Adipose tissue (tissue), 3 donors: Measurements from ENCODE around the gene PRKD1. TPM values are rescaled to one million over a fixed set of nuclear protein-coding genes. Genes with fewer than 3 reads are reported as not detected.

ENCODE experiments used
- H3K27ac ChIP-seq: one replicate; pipeline ENCODE4 v1.5.1; 2013; ENCODE audit warnings: low read depth, low read length
- WGBS, 3 donors: extraction: QIAGEN DNeasy Blood & Tissue Kit; methylation state at CpG; one replicate each; pipeline ENCODE4 v1.1.7; 2013; 5-methylcytosine and 5-hydroxymethylcytosine counted together
- polyA plus RNA-seq, 3 donors: library from polyadenylated mRNA; stranded (reverse); fragments of 200-250 nt; gene quantifications; one replicate each; pipeline ENCODE4 v1.2.3, GENCODE V29; 2013
- donor health status: healthy with polysubstance abuse.
- donor health status: Bipolar disorder and iron deficiency.
- donor health status: healthy.

The PRKD1 gene
- polyA plus RNA-seq, 3 donors: 3.7 to 9.9 (median 5.4) TPM

DNA sequence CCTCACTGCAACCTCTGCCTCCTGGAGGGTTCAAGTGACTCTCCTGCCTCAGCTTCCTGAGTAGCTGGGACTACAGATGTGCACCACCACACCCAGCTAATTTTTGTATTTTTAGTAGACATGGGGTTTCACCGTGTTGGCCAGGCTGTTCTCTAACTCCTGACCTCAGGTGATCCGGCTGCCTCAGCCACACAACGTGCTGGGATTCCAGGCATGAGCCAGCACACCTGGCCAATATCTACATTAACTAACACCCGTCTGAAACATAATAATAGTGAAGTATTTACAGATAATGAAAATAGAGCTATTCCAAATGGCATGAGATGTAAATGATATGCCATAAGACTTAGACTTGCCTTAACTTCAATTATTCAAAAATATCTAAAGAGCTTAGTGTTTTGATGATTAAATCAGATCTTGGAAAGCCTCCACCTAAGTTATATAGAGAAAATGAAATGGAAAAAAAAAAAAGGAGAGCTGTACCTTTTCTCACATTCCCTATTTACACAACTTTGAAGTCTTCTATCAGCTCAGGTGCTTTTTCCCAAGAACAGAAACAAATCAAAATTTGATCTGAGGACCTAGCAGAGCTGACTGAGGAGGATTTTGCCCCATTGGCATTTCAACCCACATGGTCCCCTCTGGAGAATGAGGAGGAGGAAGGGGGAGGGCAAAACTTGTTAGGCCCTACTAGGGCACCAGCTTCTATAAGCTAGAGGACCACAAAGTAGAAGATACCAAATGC is 309.2 kb downstream of the PRKD1 start:
- 24 to 74% (median 70%) methylated on average over 4 of the region's 4 CpGs for WGBS, 3 donors
- H3K27ac ChIP-seq: no peak overlapping the region

DNA sequence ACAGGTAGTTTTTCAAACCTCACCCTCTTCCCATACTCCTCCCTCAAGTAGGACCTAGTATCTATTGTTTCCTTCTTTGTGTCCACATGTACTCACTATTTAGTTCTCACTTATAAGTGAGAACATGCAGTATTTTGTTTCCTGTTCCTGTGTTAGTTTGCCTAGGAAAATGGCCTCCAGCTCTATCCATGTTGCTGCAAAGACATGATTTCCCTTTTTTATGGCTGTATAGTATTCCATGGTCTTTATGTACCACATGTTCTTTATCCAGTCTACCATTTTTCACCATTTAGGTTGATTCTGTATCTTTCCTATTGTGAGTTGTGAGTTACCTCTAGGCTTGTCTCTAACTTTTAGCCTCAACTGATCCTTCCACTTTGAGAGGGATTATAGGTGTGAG is 310.7 kb downstream of the PRKD1 start:
- no peak overlapping the region for H3K27ac ChIP-seq

- H3K27ac ChIP-seq: no peak overlapping the region
- WGBS, 3 donors: 88 to 96% (median 88%) methylated on average over 2 of the region's 2 CpGs
These were observed 318.8 kb downstream of the PRKD1 start for GRCh38 chr14:29608861-29609260.

GRCh38 chr14:29607169-29607568 is 320.5 kb downstream of the PRKD1 start:
- no peak overlapping the region for H3K27ac ChIP-seq
- 42 to 81% (median 76%) methylated on average over 5 of the region's 5 CpGs for WGBS, 3 donors

DNA sequence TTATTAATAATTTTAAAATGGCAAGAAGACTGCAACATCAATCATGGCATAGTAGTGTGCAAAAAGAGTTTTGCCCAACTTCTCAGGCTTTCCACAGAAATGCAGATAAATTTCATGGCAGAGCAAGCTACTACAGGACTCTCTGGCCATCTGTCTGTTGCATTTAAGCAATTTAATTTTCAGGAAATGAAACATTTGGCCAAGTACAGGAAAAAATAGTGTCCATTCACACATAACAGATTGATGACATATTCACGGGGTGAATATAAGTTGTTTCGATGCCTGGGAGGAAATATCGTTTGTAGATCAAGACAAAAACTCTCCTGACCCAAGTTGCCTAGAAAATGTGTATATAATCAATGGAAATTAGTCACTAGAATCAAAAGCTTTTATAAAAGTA is 324.0 kb downstream of the PRKD1 start:
- H3K27ac ChIP-seq: no peak overlapping the region
- WGBS, 3 donors: 72 to 83% (median 81%) methylated on average over 3 of the region's 3 CpGs

GRCh38 chr14:29601616-29602015 is 326.0 kb downstream of the PRKD1 start:
- 70 to 90% (median 89%) methylated on average over 5 of the region's 5 CpGs for WGBS, 3 donors

DNA sequence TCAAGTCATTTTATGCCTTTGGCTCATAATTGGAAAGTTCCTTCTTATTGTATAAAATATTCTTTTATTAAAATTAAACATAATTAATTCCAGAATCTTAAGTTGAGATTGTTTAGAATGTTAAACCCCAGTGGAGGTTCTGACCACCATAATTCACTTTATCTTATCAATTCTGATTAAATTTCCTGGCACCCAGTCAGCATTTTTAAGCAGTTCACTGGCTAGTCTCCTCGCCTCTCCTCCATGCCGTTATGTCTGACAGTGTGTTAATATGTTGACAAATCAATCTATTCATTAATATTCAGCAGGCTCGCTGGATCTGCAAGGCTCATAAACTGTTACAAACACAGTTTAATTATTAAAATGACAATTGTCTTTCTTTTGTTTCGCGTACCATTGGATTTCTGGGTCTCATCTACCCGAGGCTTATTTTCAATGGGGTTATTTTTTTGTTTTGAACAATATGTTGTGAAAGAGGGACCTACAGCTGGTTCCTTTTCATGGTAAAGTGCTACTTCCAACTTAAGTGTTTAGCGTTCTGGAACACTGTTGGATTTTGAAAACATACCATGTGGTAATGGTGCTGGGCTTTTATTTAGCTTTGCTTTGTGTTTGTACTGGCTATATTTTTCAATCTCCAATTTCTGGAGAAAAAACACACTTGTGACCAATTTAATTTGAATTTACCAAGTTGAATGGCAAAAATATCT is 339.7 kb downstream of the PRKD1 start:
- H3K27ac ChIP-seq: no peak overlapping the region

More at GRCh38 chr14:29601616-29602015, 326.0 kb downstream of the PRKD1 start:
- H3K27ac ChIP-seq: no peak overlapping the region

GRCh38 chr14:29587046-29587445 is 340.6 kb downstream of the PRKD1 start:
- 58 to 65% (median 59%) methylated on average over 2 of the region's 2 CpGs for WGBS, 3 donors
- H3K27ac ChIP-seq: no peak overlapping the region

More for the DNA sequence above, 339.7 kb downstream of the PRKD1 start:
- WGBS, 3 donors: 70 to 75% (median 74%) methylated on average over 7 of the region's 7 CpGs

GRCh38 chr14:29584992-29585391 is 342.7 kb downstream of the PRKD1 start:
- H3K27ac ChIP-seq: no peak overlapping the region
- WGBS, 3 donors: 18 to 36% (median 35%) methylated on average over 8 of the region's 8 CpGs

- 74 to 94% (median 89%) methylated on average over 1 of the region's 1 CpG for WGBS, 3 donors
- no peak overlapping the region for H3K27ac ChIP-seq
These were observed 346.9 kb downstream of the PRKD1 start for GRCh38 chr14:29580763-29581162.

- 92 to 96% (median 93%) methylated on average over 3 of the region's 3 CpGs for WGBS, 3 donors
- no peak overlapping the region for H3K27ac ChIP-seq
These were observed 347.8 kb downstream of the PRKD1 start for GRCh38 chr14:29579838-29580237.

- WGBS, 3 donors: 89 to 94% (median 90%) methylated on average over 4 of the region's 4 CpGs
- H3K27ac ChIP-seq: no peak overlapping the region
These were observed 350.7 kb downstream of the PRKD1 start for GRCh38 chr14:29576927-29577326.

- 74 to 95% (median 95%) methylated on average over 2 of the region's 2 CpGs for WGBS, 3 donors
- no peak overlapping the region for H3K27ac ChIP-seq
These were observed 358.5 kb downstream of the PRKD1 start for GRCh38 chr14:29569194-29569593.

DNA sequence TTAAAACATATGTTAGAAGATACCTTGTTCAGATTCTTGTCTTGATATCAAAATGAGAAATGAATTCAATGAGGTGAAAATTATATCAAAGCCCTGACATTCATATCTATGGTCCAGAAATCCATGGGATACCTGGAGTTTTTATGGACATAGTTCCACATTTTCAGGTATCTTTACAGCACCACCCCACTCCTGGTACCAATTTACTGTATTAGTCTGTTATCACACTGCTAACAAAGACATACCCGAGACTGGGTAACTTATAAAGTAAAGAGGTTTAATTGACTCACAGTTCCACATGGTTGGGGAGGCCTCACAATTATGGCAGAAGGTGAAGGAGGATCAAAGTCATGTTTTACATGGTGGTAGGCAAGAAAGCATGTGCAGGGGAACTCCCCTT is 361.5 kb downstream of the PRKD1 start:
- WGBS, 3 donors: 69 to 75% (median 74%) methylated on average over 1 of the region's 1 CpG
- no peak overlapping the region for H3K27ac ChIP-seq

- WGBS, 3 donors: 76 to 93% (median 80%) methylated on average over 4 of the region's 4 CpGs
- no peak overlapping the region for H3K27ac ChIP-seq
These were observed 369.1 kb downstream of the PRKD1 start for GRCh38 chr14:29558516-29558915.

DNA sequence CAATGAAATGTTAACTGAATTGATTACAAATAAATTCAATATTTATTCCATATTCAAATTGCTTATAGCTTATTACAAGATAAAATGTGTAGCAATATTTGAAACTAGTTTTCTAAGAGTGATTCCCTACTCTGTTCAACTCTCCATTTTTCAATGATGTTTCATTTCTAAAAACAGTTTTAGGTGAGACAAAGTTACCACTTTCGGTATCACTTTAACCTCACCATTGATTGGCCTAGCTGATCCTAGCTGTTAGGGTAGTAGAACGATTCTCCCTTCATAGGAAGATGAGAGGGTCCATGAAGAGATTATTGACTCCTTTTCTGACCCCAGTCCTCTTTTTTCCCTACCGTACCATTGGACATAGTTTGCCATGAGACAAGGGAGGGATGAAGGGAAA is 373.3 kb downstream of the PRKD1 start:
- H3K27ac ChIP-seq: no peak overlapping the region
- WGBS, 3 donors: 90 to 97% (median 96%) methylated on average over 3 of the region's 3 CpGs

DNA sequence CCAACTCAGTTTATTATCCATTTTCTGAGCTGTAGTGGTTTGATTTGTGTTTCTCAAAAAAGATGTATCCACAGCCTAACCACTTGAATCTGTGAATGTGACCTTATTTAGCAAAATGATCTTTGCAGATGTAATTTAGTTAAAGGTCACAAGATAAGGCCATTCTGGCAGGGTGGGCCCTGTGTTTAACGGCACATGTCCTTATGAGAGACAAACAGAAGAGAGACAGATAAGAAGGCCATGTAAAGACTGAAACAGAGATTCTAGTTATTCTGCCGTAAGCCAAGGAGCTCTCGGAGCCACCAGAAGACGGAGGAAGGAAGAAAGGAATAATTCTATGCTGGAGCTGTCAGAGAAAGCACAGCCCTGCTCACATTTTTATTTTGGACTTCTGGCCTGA is 374.2 kb downstream of the PRKD1 start:
- no peak overlapping the region for H3K27ac ChIP-seq
- WGBS, 3 donors: 57 to 80% (median 71%) methylated on average over 4 of the region's 4 CpGs

DNA sequence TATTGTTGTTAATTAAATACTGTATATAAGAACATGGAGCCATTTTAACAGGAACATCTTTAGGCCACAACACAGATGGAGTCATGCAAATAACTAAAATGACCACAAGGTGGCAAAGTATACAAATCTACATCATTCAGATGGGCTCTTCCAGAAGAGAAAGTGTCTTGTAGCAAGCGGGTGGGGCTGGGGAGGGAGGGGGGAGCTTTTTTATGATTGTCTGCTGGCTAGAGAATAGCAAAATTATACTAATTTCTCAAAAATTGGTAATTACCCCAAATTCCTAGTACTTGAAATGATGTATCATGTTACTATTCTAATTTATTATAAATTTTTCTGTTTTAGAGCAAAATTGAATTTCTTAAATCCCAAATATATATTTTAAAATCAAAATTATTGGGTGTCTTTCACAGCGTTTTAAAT is 378.7 kb downstream of the PRKD1 start:
- 23 to 27% (median 27%) methylated on average over 2 of the region's 2 CpGs for WGBS, 3 donors
- no peak overlapping the region for H3K27ac ChIP-seq

- no peak overlapping the region for H3K27ac ChIP-seq
- WGBS, 3 donors: 70 to 89% (median 85%) methylated on average over 2 of the region's 2 CpGs
These were observed 381.9 kb downstream of the PRKD1 start for GRCh38 chr14:29545714-29546113.
